NCI-H446 treated with DMSO at 0.1 percent for 48 hours (cell line): ENCODE data around the gene CISD2.
"Not testable (repeated sequence)": the region's sequence is repeated elsewhere in the genome, so short reads cannot be mapped to it uniquely, and the experiment has no call there.

Source experiments
- DNase-seq: peaks from one replicate; lab custom pipeline; 2025; lab: John Stamatoyannopoulos, UW

CISD2 gene

DNA sequence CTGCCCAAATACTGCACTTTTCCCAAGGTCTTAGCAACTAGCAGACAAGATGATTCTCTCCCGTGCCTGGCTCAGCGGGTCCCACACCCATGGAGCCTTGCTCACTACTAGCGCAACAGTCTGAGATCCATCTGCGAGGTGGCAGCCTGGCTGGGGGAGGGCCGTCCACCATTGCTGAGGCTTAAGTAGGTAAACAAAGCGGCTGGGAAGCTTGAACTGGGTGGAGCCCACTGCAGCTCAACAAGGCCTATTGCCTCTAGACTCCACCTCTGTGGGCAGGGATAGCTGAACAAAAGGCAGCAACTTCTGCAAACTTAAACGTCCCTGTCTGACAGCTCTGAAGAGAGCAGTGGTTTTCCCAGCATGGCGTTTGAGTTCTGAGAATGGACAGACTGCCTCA lies 50.9 kb downstream of the CISD2 start:
- not testable (repeated sequence) for DNase-seq

DNA sequence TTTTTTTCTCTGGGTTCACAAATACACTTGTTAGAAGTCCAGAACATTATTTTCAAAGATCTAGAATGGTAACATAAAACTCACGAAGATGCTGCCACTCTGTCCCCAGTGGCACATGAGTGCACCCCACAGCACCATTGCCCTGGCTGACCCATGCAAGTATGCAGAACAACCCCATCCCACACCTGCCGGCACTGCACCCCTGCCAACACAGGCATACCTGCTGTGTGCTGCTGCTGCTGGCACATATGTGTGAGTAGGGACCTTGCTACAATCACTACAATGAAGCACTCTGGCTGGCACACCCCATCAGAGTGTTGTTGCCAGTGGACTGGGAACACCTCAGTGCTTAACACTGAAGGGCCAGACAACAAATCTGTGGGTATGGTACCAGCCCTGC lies 66.9 kb downstream of the CISD2 start:
- DNase-seq: no peak

DNA sequence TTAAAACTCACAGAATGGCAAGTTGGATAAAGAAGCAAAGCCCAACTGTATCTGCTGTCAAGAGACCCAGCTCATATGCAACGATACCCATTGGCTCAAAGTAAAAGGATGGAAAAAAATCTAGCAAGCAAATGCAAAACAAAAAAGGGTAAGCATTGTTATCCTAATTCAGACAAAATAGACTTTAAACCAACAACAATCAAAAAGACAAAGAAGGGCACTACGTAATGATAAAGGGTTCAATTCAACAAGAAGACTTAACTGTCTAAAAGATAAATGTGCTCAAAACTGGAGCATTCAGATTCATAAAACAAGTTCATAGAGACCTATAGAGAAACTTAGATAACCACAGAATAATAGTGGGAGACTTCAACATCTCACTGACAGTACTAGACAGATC lies 69.3 kb downstream of the CISD2 start:
- DNase-seq: not testable (repeated sequence)
